ENCODE measurements around the gene LINGO1.

The LINGO1 gene

GRCh38 chr15:77584201-77584600 is 48.5 kb downstream of the LINGO1 start:
- TF ChIP-seq CTCF (IDR thresholded peaks at IDR 0.05; ENCODE audit: low read depth, low read length) = peak; percentile 86
- Histone ChIP-seq H3K27ac (no peak overlapping the region), H3K27me3 (ENCODE audit: insufficient read depth, low read depth, severe bottlenecking) (no peaks in the 10 kb centered on the region), H3K4me3 (ENCODE audit: low read depth, low read length) (no peak overlapping the region), H3K9me3 (ENCODE audit: severe bottlenecking) (no peaks in the 10 kb centered on the region), H3K36me3 (no peaks in the 10 kb centered on the region)
- DNase-seq = peak; percentile 60

DNA sequence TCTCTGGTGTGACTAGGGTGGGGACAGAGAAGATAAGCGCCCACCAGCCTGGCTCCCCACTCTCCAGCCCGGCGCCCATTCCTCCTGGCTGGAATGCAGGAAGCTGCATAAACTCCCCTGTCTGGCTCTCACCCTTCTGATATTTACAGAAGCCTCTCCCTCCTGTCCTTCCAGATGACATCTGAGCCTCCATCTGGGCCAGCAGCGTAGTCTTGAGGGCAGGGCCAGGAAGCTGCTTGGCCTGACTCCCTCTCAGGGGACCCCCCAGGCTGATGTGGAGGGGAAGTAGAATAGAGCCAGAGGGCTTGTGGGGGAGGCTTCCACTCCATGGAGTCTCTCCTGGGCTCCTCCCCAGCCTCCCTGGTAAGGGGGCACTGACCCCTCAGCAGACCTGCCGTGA is 49.9 kb downstream of the LINGO1 start:
- Histone ChIP-seq H3K36me3 (no peaks in the 10 kb centered on the region), H3K27me3 (ENCODE audit: insufficient read depth, low read depth, severe bottlenecking) (no peaks in the 10 kb centered on the region), H3K4me3 (ENCODE audit: low read depth, low read length) (no peak overlapping the region), H3K9me3 (ENCODE audit: severe bottlenecking) (no peaks in the 10 kb centered on the region), H3K27ac (no peak overlapping the region)
- no peak for DNase-seq
- no peak for TF ChIP-seq CTCF (IDR thresholded peaks at IDR 0.05; ENCODE audit: low read depth, low read length)

DNA sequence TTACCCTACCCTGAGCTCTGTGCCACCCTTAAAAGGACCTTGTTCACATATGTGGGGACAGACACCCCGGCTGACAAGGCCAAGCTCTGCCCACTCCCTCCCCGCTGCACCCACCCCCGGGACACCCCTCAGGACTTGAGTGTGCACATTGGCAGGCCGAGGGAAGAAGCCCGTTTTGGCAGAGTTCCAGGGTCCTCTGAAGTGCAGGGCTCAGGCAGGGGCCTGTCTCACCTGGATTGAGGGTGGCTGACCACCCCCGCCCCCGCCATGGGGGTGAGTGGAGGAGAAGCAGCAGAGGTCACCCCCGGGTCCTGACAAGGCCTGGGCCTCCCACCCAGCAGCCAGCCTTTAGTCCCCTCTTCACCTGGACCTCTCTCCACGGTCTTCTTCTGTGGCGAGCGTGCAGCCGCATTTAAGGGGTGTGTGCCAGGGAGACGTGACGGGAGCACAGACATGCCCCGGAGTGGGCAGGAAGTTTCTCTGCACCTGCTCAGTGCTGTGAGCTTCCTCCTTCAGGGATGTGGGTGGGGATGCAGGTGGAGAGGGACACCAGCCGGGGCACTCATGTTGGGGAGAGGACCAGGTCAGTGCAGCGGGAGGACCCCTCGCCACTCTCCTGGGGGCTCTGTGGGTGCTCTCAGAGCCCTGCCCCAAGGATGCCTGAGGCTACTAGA is 50.7 kb downstream of the LINGO1 start:
- H3K36me3 ChIP-seq = no peaks in the 10 kb centered on the region
- DNase-seq = no peak
- H3K4me3 ChIP-seq (ENCODE audit: low read depth, low read length) = no peak overlapping the region
- TF ChIP-seq CTCF (IDR thresholded peaks at IDR 0.05; ENCODE audit: low read depth, low read length) = no peak
- no peak overlapping the region for H3K27ac ChIP-seq
- no peaks in the 10 kb centered on the region for H3K27me3 ChIP-seq (ENCODE audit: insufficient read depth, low read depth, severe bottlenecking)
- H3K9me3 ChIP-seq (ENCODE audit: severe bottlenecking) = no peaks in the 10 kb centered on the region

DNA sequence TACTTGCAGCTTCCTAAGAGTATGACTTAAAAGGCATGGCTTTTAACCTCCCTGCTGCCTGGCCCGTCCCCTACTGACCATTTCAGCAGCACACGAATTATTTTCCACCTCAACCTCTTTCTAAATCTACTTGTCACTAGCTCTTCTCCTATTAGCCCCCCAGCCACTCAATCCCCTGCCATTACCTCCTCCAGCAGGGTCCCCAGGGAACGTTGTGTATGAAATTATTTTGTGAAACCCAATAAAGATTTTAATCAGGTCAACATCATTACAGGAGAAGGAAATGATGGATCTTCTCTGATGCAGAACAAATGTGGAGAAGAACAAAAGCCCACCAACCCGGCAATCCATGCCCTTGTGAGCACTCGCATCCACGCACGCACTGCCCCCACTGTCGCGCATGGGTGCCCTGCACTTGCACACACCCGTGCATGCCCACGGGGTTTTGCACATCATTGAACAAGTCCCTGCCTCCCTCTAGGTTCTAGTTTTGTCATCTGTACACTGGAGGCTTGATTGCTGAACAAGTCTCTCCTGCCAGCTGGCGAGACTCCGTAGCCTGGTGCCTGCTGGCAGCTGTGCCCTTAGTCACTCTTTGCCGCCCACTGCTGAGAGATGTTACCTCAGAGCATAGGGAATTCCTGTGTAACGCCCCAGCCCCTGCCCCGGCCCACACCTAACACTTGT is 51.6 kb downstream of the LINGO1 start:
- Histone ChIP-seq H3K4me3 (ENCODE audit: low read depth, low read length) (no peak overlapping the region), H3K27ac (no peak overlapping the region), H3K9me3 (ENCODE audit: severe bottlenecking) (no peaks in the 10 kb centered on the region), H3K36me3 (no peaks in the 10 kb centered on the region), H3K27me3 (ENCODE audit: insufficient read depth, low read depth, severe bottlenecking) (no peaks in the 10 kb centered on the region)
- no peak for DNase-seq
- no peak for TF ChIP-seq CTCF (IDR thresholded peaks at IDR 0.05; ENCODE audit: low read depth, low read length)

DNA sequence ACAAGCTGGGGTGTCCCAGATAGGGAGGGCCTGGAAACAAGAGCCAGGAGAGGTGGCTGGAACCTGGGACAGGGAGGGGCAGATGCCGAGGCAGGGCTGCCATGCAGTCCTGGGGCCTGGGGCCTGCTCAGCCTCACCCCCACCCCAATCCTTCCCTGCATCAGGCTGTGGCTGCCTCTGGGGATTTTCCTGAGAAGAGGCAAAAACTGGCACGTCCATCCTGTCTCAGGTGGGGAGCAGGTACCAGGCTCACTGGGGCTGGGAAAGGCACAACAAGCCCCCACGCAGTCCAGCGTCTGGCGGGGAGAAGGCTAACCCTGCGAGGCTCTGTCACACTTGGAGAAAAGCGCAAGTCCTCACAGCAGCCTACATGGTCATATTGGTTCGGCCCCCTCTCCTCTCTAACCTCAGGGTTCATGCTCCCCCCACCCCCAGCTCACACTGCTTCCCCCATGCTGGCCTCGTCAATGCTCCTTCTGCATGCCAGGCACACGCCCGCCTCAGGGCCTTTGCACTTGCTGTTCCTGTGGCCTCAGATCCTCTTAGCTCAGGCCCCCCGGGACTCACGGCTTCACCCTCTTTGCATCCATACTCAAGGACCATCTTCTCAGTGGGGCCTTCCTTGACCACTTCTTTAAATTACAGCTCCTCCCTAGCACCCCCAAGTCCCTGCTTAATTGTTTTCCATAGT is 53.1 kb downstream of the LINGO1 start:
- DNase-seq = no peak
- no peak overlapping the region for H3K4me3 ChIP-seq (ENCODE audit: low read depth, low read length)
- H3K9me3 ChIP-seq (ENCODE audit: severe bottlenecking) = no peaks in the 10 kb centered on the region
- H3K36me3 ChIP-seq = no peaks in the 10 kb centered on the region
- no peak overlapping the region for H3K27ac ChIP-seq
- H3K27me3 ChIP-seq (ENCODE audit: insufficient read depth, low read depth, severe bottlenecking) = no peaks in the 10 kb centered on the region
- no peak for TF ChIP-seq CTCF (IDR thresholded peaks at IDR 0.05; ENCODE audit: low read depth, low read length)
